Mammary epithelial cell (primary cell): ENCODE data around the gene SDR39U1.

Experiments
- CTCF ChIP-seq, 2 donors: IDR thresholded peaks in 1 of 2; conservative IDR thresholded peaks in 1 of 2; 2 replicates each; pipeline ENCODE4 v1.5.1; 2011 to 2012; ENCODE audit warnings: inconsistent platforms in 2 of 2, low read length in 2 of 2, mild to moderate bottlenecking in 2 of 2, control low read depth in 1 of 2, low read depth in 1 of 2; ENCODE audit not compliant: insufficient read depth in 1 of 2; ENCODE audit errors: extremely low read depth in 1 of 2
- EZH2 ChIP-seq: IDR thresholded peaks from 2 replicates; pipeline ENCODE4 v1.6.1; 2012; ENCODE audit warnings: low read length, inconsistent platforms, borderline replicate concordance

GRCh38 chr14:24427537-24428508 is 14.8 kb downstream of the SDR39U1 start:
- TF ChIP-seq CTCF (conservative IDR thresholded peaks at IDR 0.05 in 1 of 2, IDR thresholded peaks at IDR 0.05 in 1 of 2; ENCODE audit: extremely low read depth in 1 of 2, insufficient read depth in 1 of 2, low read depth in 1 of 2, low read length in 2 of 2) (no peak), EZH2 (no peak)
